Measurements from ENCODE around the gene ACVR2A. TPM values are rescaled to one million over a fixed set of nuclear protein-coding genes. Genes with fewer than 3 reads are reported as not detected.

The ACVR2A gene
- total RNA-seq = 10 to 100 TPM; 17.7 to 26.4 (median 19.1) TPM

DNA sequence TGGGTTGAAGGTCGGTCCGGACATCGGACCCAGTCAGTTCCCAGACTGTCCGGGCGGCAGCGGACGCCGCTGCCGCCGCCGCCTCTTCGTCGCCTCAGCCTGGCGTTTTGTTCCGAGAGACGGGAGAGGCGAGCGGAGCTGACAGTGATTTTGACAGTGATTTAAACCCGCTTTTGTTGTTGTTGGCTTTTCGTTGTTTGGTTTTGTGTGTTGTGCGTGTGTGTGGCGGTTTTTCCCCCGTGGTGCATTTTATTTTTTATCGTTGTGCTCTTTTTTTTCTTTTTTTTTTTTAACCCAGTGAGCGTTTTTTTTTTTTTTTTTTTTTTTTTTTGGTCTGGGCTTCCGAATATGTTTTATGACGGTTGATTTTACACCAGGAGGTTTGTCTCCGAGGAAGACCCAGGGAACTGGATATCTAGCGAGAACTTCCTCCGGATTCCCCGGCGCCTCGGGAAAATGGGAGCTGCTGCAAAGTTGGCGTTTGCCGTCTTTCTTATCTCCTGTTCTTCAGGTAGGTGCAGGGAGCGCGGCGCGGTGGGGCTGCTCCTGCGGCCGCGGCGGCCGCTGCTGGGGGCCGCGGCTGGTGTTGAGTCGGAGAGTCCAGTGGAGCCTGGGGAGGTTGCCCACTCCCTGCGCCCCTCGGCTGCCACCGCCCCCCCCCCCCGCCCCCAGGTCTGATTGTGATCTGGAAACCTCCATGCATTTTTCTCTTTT lies at the start of gene ACVR2A:
TSS of gene ACVR2A (plus strand) at position 333 of the 714 bp plus-strand sequence. CDS start at position 457, 124 bp downstream.
- 0 to 1% methylated on average over 51 of the region's 51 CpGs for WGBS, 2 donors
- TF ChIP-seq POLR2A (IDR thresholded peaks at IDR 0.05) (no peak), EP300 (IDR thresholded peaks at IDR 0.05) (peak in 1 of 2 donors; percentile 21)
- TF ChIP-seq, protein P1, sequence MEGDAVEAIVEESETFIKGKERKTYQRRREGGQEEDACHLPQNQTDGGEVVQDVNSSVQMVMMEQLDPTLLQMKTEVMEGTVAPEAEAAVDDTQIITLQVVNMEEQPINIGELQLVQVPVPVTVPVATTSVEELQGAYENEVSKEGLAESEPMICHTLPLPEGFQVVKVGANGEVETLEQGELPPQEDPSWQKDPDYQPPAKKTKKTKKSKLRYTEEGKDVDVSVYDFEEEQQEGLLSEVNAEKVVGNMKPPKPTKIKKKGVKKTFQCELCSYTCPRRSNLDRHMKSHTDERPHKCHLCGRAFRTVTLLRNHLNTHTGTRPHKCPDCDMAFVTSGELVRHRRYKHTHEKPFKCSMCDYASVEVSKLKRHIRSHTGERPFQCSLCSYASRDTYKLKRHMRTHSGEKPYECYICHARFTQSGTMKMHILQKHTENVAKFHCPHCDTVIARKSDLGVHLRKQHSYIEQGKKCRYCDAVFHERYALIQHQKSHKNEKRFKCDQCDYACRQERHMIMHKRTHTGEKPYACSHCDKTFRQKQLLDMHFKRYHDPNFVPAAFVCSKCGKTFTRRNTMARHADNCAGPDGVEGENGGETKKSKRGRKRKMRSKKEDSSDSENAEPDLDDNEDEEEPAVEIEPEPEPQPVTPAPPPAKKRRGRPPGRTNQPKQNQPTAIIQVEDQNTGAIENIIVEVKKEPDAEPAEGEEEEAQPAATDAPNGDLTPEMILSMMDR (IDR thresholded peaks at IDR 0.05) = no peak
- DNase-seq (ENCODE audit: low spot score in 2 of 2) = peak; percentile 15 to 21
- H3K9me3 ChIP-seq = no peaks in the 10 kb centered on the region
- H3K27ac ChIP-seq = peak within 1 kb of the TSS; percentile 93 to 99 (median 97)
- peak within 1 kb of the TSS; percentile 78 to 89 (median 83) for H3K4me3 ChIP-seq
- peaks cover 0 to 48% (median 9%) of the 10 kb centered on the region in 4 donors for H3K4me1 ChIP-seq
- no peaks in the 10 kb centered on the region for H3K27me3 ChIP-seq
- H3K36me3 ChIP-seq = no peaks in the 10 kb centered on the region

DNA sequence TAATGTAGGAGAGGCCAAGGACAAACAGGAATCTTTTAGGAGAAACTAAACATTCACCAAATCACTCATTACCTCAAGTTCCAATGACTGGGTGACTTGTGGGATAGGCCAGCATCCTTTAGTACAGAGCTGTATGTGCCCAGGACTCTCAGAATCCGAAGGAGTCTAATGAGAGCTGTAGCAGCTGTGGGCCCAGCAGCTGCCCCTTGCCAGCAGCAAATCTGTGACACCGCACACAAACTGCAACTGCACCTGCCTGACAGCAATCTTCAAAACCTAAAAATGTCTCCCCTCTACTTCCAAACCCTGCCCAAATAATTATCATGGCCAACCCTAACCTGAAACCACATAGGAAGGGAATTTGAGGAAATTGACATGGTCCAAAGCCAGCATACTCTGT lies 44.5 kb upstream of the ACVR2A start:
- H3K9me3 ChIP-seq = no peaks in the 10 kb centered on the region
- 77 to 86% methylated on average over 2 of the region's 2 CpGs for WGBS, 2 donors
- DNase-seq (ENCODE audit: low spot score in 2 of 2) = no peak
- no peak overlapping the region for H3K27ac ChIP-seq
- H3K27me3 ChIP-seq = no peaks in the 10 kb centered on the region
- H3K4me1 ChIP-seq = peaks cover 0 to 6% (median 0%) of the 10 kb centered on the region in 4 donors
- no peak overlapping the region for H3K4me3 ChIP-seq
- TF ChIP-seq, protein P1 (IDR thresholded peaks at IDR 0.05) = no peak
- TF ChIP-seq EP300 (IDR thresholded peaks at IDR 0.05) (no peak), POLR2A (IDR thresholded peaks at IDR 0.05) (no peak)
- H3K36me3 ChIP-seq = no peaks in the 10 kb centered on the region

DNA sequence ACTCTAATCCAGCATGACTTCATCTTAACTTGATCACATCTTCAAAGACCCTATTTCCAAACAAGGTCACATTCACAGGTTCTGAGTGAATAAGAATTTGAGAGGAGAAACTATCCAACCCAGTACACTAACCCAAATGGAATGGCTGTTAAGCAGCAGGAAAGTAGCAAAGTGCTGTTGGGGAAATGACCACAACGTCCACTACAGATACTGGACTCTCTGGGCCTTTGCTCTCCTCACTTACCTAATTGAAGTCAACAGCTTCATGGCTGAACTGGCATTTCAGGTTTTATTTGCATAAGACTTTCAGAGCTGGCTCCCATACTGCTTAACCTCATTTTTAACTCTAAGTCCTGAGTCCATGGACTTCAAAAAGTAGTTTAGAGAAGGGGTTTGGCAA lies 38.0 kb upstream of the ACVR2A start:
- WGBS, 2 donors = 56 to 84% methylated on average over 1 of the region's 1 CpG
- no peak for DNase-seq (ENCODE audit: low spot score in 2 of 2)

DNA sequence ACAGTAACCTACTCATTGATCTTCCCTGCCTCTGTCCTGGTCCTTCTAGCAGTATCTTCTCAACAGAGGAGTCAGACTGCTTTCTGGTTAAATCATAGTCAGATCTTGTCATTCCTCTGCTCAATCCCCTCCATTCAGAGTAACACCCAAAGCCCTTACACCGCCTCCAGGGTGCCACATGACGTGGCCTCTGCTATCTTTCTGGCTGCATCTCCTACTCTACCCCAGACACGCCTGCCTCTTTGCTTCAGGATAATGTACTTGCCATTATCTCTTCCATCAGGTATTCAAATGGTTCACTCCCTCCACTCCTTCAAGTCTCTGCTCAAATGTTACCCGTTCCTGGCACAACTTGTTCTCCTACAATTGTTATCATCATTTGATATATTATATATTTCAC lies 36.3 kb upstream of the ACVR2A start:
- H3K4me3 ChIP-seq = no peak overlapping the region
- no peaks in the 10 kb centered on the region for H3K36me3 ChIP-seq
- no peaks in the 10 kb centered on the region for H3K27me3 ChIP-seq
- DNase-seq (ENCODE audit: low spot score in 2 of 2) = no peak
- H3K27ac ChIP-seq = no peak overlapping the region
- TF ChIP-seq POLR2A (IDR thresholded peaks at IDR 0.05) (no peak), EP300 (IDR thresholded peaks at IDR 0.05) (no peak)
- TF ChIP-seq, protein P1 (IDR thresholded peaks at IDR 0.05) = no peak
- 85 to 93% methylated on average over 4 of the region's 4 CpGs for WGBS, 2 donors
- H3K4me1 ChIP-seq = no peaks in the 10 kb centered on the region
- H3K9me3 ChIP-seq = no peaks in the 10 kb centered on the region

More for the DNA sequence above, 38.0 kb upstream of the ACVR2A start:
- no peaks in the 10 kb centered on the region for H3K4me1 ChIP-seq
- H3K9me3 ChIP-seq = no peaks in the 10 kb centered on the region
- no peak overlapping the region for H3K4me3 ChIP-seq
- no peak overlapping the region for H3K27ac ChIP-seq
- no peaks in the 10 kb centered on the region for H3K27me3 ChIP-seq
- TF ChIP-seq, protein P1 (IDR thresholded peaks at IDR 0.05) = no peak
- TF ChIP-seq EP300 (IDR thresholded peaks at IDR 0.05) (no peak), POLR2A (IDR thresholded peaks at IDR 0.05) (no peak)
- H3K36me3 ChIP-seq = no peaks in the 10 kb centered on the region

DNA sequence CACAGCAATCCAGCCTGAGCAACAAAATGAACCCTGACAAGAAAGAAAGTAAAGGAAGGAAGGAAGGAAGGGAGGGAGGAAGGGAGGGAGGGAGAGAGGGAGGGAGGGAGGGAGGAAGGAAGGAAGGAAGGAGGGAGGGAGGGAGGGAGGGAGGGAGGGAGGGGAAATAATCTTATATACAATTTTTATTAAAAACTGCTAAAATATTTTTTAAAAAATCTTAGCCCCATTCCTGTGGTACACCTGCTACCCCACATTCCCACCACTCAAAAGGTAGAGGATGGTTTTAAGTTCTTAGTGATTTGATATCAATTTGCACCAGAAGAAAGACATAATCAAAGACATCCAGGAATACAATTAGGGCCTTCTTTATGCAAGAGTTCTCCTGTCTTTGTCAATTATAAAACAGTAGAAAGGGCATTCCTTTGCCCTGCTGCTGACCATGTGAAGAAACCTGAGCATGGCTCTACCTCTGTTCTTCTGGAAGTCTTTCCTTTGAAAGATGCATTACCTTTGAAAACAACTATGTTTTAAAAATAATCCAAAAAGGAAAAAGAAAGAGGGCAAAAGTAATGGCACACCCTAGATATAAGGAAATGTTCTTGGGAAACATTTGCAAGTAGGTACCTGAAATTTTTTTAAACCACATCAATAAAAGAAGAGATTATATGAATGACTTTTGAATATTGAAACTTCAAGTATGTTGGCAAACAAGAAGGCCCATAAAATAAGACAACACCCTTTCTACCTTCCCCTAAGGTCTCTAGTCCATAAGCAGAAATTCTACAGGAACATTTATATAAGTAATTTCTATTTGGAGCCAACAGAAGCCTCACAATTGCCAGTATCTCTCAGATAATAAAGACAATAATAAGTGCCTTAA lies 33.7 kb upstream of the ACVR2A start:
- TF ChIP-seq, protein P1 (IDR thresholded peaks at IDR 0.05) = no peak
- TF ChIP-seq EP300 (IDR thresholded peaks at IDR 0.05) = no peak
- no peak for TF ChIP-seq POLR2A (IDR thresholded peaks at IDR 0.05)
- no peaks in the 10 kb centered on the region for H3K4me1 ChIP-seq
- no peak overlapping the region for H3K4me3 ChIP-seq
- H3K27ac ChIP-seq = no peak overlapping the region
- no peaks in the 10 kb centered on the region for H3K27me3 ChIP-seq
- H3K36me3 ChIP-seq = no peaks in the 10 kb centered on the region
- no peaks in the 10 kb centered on the region for H3K9me3 ChIP-seq
- DNase-seq (ENCODE audit: low spot score in 2 of 2) = no peak
